GM18499 (cell line): ENCODE measurements around the gene GPR156.
"Not testable (repeated sequence)": the region's sequence is repeated elsewhere in the genome, so short reads cannot be mapped to it uniquely, and the experiment has no call there.

Experiments used
- ATAC-seq: cut with Tn5 transposase; IDR thresholded peaks from one replicate; pipeline ENCODE4 v1.9.1; 2021; ENCODE audit warnings: moderate number of reproducible peaks; ENCODE audit not compliant: insufficient read depth, unreplicated experiment

GPR156 gene

DNA sequence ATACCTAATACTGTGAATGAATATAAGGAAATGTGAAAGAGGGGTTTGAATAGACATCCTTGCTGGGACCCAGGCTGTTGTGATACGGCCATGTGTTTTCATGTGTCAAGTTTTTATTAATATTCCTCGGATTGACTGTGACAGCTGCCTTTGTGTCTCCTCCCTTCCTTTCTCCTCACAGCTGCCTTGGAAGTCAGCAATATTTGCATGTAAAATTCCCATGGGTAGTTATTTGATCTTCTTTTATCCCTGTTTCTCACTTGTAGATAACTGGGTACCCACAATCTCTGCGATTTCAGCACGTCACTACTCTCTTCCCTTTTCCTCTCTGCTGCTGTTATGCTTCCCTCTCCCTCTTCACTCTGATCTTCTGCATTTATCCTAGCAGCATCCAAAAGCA, 9.4 kb downstream of the GPR156 start:
- ATAC-seq, result no peak

- no peak for ATAC-seq
Observed at GRCh38 chr3:120274739-120275167, 10.3 kb downstream of the GPR156 start.

GRCh38 chr3:120272286-120272685, 12.7 kb downstream of the GPR156 start:
- ATAC-seq, result no peak

GRCh38 chr3:120265989-120266388, 19.0 kb downstream of the GPR156 start:
- no peak for ATAC-seq

DNA sequence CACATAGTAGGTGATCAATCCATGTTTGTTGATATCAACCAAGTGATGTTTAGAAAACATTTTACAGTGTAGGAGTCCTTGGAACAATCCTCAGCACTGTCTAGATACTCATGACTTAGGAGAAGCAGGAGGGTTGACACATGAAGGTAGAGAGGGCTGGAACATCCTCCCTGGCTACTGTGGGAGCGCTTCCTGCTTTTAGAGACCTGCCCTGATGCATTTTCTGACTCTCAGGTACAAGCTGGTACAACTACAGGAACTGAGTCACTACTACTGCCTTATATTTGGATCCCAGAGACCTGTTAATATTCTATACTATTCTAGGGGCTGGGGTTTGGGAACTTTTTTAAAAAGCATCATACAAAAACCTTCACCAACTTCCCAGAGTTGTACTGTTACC, 20.1 kb downstream of the GPR156 start:
- no peak for ATAC-seq

- no peak for ATAC-seq
Observed at GRCh38 chr3:120263792-120264191, 21.2 kb downstream of the GPR156 start.

- no peak for ATAC-seq
Observed at GRCh38 chr3:120258009-120258408, 27.0 kb downstream of the GPR156 start.

DNA sequence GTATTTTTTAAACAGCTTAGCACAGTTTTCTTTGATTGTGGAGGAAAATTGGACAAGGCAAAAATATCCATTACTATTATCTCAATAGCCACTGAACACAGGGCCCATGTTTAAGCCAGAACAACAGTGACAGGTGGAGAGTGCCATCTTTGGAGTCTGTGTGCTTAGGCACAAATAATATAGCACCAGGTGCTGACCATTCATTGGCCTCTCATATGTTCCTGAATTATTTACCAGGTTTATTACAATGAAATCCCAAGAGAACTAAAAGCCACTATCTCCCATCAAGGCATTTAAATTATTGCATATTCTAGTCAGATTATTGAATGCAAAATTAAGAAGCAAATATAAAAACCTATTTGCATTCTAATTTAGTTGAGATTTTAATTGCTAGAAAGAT, 39.6 kb downstream of the GPR156 start:
- ATAC-seq, result no peak

DNA sequence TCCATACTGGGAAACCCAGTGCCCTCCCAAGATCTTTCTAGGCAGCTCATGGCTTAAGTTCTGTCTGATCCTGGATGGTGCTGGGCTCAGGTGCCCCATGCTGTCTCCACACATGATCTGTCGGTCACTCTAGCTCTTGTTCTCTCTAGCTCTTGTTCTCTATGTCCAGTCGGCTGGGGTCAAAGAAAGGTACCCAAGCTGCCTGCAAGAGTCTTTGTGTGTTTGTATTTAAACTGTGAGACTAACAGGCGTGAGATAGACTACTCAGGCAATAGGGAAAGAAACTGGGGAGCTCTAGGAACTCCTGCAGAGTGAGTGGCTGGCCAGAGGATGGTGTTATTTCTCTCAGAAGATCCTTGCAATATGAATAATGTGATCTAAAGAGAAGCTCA, 40.2 kb downstream of the GPR156 start:
- no peak for ATAC-seq

DNA sequence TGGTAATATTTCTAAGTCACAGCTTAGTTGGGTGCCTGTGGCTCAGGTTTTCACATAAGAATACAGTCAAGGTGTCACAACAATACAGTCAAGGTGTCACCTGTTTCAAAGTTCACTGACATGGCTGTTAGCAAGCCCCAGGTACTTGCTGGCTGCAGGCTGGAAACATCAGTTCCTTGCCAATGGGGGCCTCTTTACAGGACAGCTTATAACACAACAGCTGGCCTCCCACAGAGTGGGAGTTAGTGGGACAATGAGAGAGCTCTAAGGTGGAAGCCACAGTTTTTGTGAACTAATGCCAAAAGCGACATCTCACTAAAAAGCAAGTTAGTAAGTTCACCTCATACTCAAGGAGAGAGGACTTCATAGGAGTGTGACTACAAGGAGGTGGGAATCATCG, 45.4 kb downstream of the GPR156 start:
- ATAC-seq, result no peak

DNA sequence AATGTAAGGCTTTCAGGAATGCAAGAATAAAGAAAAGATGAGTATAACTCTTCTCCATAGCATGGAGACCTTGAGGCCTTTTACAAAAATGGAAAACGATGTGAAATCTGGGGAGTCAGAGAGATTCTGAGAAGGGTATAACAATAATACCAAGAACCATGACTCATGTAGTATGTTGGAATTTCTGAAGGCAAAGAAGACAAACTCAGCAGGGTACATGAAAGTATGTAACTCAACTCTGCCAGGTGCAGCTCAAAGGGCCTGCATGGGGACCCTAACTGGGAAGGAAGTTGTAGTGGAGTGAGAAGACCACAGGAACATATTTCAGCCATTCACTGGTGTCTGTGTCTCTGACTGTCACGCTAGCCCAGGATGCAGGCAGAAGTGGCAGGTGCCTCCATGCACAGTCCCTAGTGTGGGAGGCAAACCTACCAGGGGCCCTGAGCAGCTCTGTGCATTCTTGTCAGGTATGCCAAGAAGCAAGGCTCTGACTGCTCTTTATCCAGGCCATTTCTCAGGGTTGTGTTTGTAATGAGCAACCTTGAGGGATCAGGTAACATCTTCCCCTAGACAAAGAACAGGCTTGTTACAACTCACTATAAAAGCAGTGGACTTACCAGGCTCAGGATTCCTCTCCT, 57.2 kb downstream of the GPR156 start:
- ATAC-seq, result no peak

GRCh38 chr3:120224237-120224636, 60.8 kb downstream of the GPR156 start:
- ATAC-seq, result no peak

GRCh38 chr3:120218981-120219380, 66.0 kb downstream of the GPR156 start:
- no peak for ATAC-seq

DNA sequence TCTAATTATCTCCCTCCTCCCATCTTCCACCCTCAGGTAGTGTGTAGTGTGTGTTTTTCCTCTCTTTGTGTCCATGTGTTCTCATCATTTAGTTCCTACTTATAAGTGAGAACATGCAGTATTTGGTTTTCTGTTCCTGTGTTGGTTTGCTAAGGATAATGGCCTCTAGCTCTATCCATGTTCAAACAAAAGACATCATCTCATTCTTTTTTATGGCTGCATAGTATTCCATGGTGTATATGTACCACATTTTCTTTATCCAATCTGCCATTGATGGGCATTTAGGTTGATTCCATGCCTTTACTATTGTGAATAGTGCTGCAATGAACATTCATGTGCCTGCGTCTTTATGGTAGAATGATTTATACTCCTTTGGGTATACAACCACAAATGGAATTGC, 68.4 kb downstream of the GPR156 start:
- ATAC-seq, result not testable (repeated sequence)

DNA sequence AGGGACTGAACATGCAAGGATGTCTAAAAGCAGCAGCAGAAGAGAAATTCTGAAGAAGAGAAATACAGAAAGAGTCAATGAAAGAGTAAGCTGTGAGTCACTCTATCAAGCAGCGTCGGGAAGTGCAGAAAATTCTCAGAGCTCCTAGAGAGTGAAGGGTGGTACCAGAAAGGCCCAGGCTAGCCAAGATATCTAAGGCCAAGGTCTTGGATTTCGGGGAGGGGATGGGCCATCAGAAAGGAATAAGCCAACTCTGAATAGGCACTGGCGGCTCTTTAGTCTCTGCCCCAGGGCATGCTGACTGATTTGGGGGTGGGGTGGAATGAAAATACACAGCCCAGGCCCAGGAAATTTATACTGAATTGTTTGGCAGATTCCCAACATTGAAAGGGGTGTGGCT, 70.8 kb downstream of the GPR156 start:
- no peak for ATAC-seq

- no peak for ATAC-seq
Observed at GRCh38 chr3:120212505-120212904, 72.5 kb downstream of the GPR156 start.

- no peak for ATAC-seq
Observed at GRCh38 chr3:120209425-120209824, 75.6 kb downstream of the GPR156 start.

DNA sequence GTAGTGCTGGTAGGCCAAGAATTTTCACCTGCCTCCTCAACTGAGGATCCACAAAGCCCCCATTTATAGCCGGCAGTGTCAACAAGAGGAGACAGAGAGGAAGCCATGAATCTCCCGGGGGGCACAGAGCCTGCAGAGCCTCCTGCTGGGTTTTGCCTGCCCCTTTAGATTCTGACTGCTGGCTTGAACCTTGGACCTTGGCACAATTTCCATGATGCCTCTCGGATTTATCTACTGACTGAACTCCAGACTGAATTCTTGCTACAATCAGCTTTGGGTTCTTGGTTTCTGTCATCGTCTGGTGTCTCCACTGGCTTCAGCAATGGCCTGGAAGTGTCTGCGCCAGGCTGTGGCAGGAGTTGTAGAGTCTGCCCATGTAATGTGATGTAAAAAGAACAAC, 80.7 kb downstream of the GPR156 start:
- no peak for ATAC-seq

GRCh38 chr3:120203621-120204020, 81.4 kb downstream of the GPR156 start:
- no peak for ATAC-seq

- no peak for ATAC-seq
Observed at GRCh38 chr3:120203016-120203415, 82.0 kb downstream of the GPR156 start.

GRCh38 chr3:120202363-120202762, 82.7 kb downstream of the GPR156 start:
- ATAC-seq, result no peak

DNA sequence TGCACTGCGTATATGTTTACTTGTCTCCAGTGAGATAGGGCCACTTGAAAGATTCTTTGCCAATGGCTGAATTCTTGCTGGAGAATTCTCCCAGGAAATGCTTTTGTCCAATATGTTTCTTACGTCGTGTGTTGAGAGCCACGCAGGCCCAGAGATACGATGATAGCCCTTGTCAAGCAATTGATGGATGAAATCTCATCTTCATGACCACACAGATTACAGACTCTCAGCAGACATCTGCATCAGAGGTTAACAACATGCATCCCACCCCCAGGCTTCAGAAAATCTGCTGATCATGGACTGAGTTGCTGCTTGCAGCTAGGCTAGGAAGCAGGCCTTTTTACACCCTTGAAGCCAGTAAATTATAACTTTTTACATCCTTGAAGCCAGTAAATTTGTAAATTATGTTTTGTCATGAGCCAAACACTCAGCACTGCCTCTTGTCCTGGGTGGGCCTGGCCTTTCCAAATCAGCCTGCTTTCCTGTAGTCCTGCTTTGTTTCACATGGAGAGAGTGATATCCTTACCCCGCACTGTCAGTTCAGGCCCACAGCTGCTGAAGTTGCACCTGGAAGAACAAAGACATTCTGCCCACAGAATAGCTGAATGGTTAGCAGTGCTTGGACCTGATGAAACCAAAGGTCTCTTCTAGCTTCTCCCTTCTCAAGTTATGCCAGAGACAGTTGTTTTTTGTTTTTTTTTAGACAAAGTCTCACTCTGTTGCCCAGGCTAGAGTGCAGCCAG, 84.4 kb downstream of the GPR156 start:
- ATAC-seq, result no peak
